T-helper 2 cell treated with Interferon-gamma antibody and Interleukin-4, amounts not matched to agents 5 μg/mL and 100 μg/mL, for 36 hours (primary cell): Measurements from ENCODE around the gene CHCHD6.

ENCODE experiments used
- DNase-seq: peaks from one replicate; pipeline ENCODE4 v3.0.0; 2021; ENCODE audit warnings: low spot score
- H3K27ac Mint-ChIP-seq: one replicate; pipeline ENCODE4 v1.8.0; 2021; ENCODE audit warnings: mild to moderate bottlenecking, mixed read lengths
- H3K27me3 Mint-ChIP-seq: one replicate; pipeline ENCODE4 v1.8.0; 2021; ENCODE audit warnings: low read depth, mixed read lengths
- H3K36me3 Mint-ChIP-seq: one replicate; pipeline ENCODE4 v1.8.0; 2021; ENCODE audit warnings: low read depth, mixed read lengths
- H3K4me1 Mint-ChIP-seq: one replicate; pipeline ENCODE4 v1.8.0; 2021; ENCODE audit warnings: low read depth, mixed read lengths
- H3K4me3 Mint-ChIP-seq: one replicate; pipeline ENCODE4 v1.8.0; 2022; ENCODE audit warnings: mild to moderate bottlenecking, moderate library complexity, mixed read lengths
- H3K9me3 Mint-ChIP-seq: one replicate; pipeline ENCODE4 v1.8.0; 2021; ENCODE audit warnings: mixed read lengths

The CHCHD6 gene

GRCh38 chr3:126918355-126918821 lies 214.3 kb downstream of the CHCHD6 start:
- H3K36me3 Mint-ChIP-seq, result peaks cover 3% of the 10 kb centered on the region
- peaks cover 4% of the 10 kb centered on the region for H3K9me3 Mint-ChIP-seq
- H3K27ac Mint-ChIP-seq, result no peak overlapping the region

DNA sequence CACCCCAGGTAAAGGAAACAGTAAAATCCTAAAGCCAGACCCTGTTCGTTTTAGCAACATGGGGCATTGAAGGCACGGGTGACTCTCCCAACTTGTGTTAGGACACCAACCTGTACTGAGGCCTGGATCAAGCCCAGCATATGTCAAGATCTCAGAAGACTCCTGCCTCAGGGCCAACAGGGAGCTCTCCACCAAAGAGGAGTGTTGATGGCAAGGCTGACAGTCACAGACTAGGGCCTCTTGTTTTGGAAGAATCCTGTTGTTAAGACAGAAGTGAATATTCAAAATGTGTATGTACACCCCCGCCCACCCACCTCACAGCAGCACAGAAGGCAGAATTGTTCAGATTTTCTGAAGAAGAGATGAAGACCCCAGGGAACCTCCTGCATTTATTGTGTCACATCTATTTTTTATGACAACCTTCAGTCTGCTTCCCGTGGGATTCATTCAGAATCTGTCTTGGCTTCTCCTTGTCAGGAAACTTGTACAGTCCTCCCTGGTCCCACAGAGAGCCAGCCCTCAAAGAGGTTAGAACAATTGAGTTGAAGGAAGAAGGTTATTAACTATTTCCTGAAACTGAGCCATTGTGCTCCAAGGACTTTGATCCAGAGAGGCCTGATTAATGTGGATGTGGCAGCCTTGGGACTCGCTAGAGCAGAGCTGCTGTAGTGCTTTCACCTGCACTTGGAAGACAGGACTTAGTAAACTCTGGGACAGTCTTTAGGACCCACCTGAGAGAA lies 217.2 kb downstream of the CHCHD6 start:
- Mint-ChIP-seq H3K4me1 (peaks cover 12% of the 10 kb centered on the region), H3K4me3 (no peak overlapping the region), H3K27me3 (peaks cover 9% of the 10 kb centered on the region), H3K27ac (no peak overlapping the region), H3K36me3 (peaks cover 3% of the 10 kb centered on the region), H3K9me3 (peaks cover 4% of the 10 kb centered on the region)
- no peak for DNase-seq

More at GRCh38 chr3:126918355-126918821, 214.3 kb downstream of the CHCHD6 start:
- peaks cover 18% of the 10 kb centered on the region for H3K4me1 Mint-ChIP-seq
- DNase-seq, result no peak
- peaks cover 9% of the 10 kb centered on the region for H3K27me3 Mint-ChIP-seq
- no peak overlapping the region for H3K4me3 Mint-ChIP-seq

DNA sequence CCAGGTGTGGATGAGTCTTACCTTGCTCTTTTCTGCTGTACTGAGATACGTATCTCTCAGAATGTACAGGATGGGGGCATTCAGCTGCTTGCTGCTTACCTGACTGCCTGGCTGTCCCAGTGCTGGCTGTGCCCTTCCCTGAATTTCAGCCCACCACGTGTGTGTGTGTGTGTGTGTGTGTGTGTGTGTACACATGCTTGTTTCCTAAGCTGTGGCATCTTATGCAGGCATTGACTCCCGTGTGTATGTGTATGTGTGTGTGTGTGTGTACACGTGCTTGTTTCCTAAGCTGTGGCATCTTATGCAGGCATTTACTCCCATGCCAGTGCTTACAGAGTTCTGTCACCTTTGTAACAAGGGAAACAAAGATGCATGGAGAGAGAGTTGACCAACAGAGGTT lies 218.4 kb downstream of the CHCHD6 start:
- no peak overlapping the region for H3K27ac Mint-ChIP-seq
- peaks cover 9% of the 10 kb centered on the region for H3K27me3 Mint-ChIP-seq
- H3K36me3 Mint-ChIP-seq, result peaks cover 3% of the 10 kb centered on the region
- peaks cover 11% of the 10 kb centered on the region for H3K4me1 Mint-ChIP-seq
- peaks cover 4% of the 10 kb centered on the region for H3K9me3 Mint-ChIP-seq
- no peak overlapping the region for H3K4me3 Mint-ChIP-seq
- DNase-seq, result no peak

DNA sequence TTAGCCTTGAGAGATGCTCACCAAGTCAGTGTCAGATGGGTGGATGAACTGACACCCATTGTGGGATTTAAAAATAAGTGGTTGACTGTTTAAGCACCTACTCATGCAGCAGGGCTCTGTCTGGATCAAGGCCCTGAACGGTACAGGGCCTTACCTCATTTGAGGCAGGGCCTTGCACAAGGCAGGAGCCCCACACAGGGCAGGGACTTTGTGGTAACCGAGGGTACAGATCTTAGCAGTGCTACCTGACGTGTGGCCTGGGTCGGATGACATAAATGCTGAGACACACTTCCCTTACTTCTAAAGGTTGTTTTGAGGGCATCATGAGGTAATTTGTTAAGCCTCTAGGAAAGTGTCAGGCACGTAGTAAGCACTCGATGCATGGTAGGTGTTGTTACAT lies 219.4 kb downstream of the CHCHD6 start:
- no peak overlapping the region for H3K27ac Mint-ChIP-seq
- peaks cover 4% of the 10 kb centered on the region for H3K9me3 Mint-ChIP-seq
- DNase-seq, result no peak
- peaks cover 11% of the 10 kb centered on the region for H3K4me1 Mint-ChIP-seq
- H3K4me3 Mint-ChIP-seq, result no peak overlapping the region
- peaks cover 8% of the 10 kb centered on the region for H3K27me3 Mint-ChIP-seq
- H3K36me3 Mint-ChIP-seq, result peaks cover 3% of the 10 kb centered on the region

DNA sequence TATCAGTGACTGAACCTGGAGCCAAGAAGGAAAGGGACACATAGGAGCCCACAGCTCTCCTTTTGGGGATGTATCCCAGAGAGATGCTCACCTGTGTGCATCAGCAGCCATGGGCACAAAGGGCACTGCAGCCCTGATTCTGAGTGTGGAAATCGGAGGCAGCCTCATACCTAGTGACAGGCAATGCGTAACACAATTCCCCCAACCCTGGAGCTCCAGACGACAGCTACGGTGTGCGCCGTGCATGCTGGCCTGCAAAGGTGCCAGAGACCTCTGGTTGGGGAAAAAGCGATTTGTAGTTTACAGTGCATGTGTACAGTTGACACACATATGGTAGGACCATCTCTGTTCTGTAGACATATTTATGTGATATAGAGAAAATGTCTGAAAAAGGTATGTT lies 219.9 kb downstream of the CHCHD6 start:
- Mint-ChIP-seq H3K4me1 (peaks cover 11% of the 10 kb centered on the region), H3K9me3 (peaks cover 4% of the 10 kb centered on the region), H3K27ac (no peak overlapping the region), H3K36me3 (peaks cover 3% of the 10 kb centered on the region), H3K4me3 (no peak overlapping the region), H3K27me3 (peaks cover 6% of the 10 kb centered on the region)
- DNase-seq, result no peak

DNA sequence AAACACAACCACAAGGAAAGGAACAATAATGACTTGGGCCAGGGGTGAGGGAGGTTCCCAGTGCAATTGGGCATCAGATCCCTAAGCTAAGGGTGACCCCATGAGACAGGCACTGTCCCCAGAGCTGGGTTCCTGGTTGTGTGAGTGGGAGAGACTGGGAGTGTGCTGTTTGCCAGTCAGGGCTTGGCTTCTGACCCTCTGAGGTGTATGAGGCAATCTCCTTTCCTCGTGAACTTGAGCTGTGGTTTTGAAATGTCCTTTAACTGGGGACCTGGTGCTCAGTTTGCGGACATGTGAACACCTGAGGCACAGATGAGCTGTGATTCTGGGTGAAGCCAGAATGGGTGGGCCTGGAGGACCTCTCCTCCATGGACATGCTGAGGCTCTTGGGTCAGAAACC lies 220.4 kb downstream of the CHCHD6 start:
- Mint-ChIP-seq H3K4me1 (peaks cover 11% of the 10 kb centered on the region), H3K36me3 (peaks cover 3% of the 10 kb centered on the region), H3K27ac (no peak overlapping the region), H3K9me3 (peaks cover 4% of the 10 kb centered on the region), H3K4me3 (no peak overlapping the region), H3K27me3 (peaks cover 6% of the 10 kb centered on the region)
- DNase-seq, result no peak

GRCh38 chr3:126925411-126926171 lies 221.6 kb downstream of the CHCHD6 start:
- Mint-ChIP-seq H3K36me3 (peaks cover 2% of the 10 kb centered on the region), H3K4me3 (no peak overlapping the region), H3K4me1 (peaks cover 11% of the 10 kb centered on the region), H3K27ac (no peak overlapping the region), H3K27me3 (no peaks in the 10 kb centered on the region), H3K9me3 (no peaks in the 10 kb centered on the region)
- DNase-seq, result no peak

GRCh38 chr3:126926684-126927400 lies 222.8 kb downstream of the CHCHD6 start:
- DNase-seq, result no peak
- no peaks in the 10 kb centered on the region for H3K27me3 Mint-ChIP-seq
- no peak overlapping the region for H3K4me3 Mint-ChIP-seq
- no peaks in the 10 kb centered on the region for H3K36me3 Mint-ChIP-seq
- H3K9me3 Mint-ChIP-seq, result no peaks in the 10 kb centered on the region
- peaks cover 11% of the 10 kb centered on the region for H3K4me1 Mint-ChIP-seq
- no peak overlapping the region for H3K27ac Mint-ChIP-seq

GRCh38 chr3:126927401-126927750 lies 223.3 kb downstream of the CHCHD6 start:
- H3K27me3 Mint-ChIP-seq, result no peaks in the 10 kb centered on the region
- no peaks in the 10 kb centered on the region for H3K9me3 Mint-ChIP-seq
- H3K27ac Mint-ChIP-seq, result no peak overlapping the region
- no peak overlapping the region for H3K4me3 Mint-ChIP-seq
- DNase-seq, result no peak
- H3K4me1 Mint-ChIP-seq, result peaks cover 11% of the 10 kb centered on the region
- no peaks in the 10 kb centered on the region for H3K36me3 Mint-ChIP-seq

DNA sequence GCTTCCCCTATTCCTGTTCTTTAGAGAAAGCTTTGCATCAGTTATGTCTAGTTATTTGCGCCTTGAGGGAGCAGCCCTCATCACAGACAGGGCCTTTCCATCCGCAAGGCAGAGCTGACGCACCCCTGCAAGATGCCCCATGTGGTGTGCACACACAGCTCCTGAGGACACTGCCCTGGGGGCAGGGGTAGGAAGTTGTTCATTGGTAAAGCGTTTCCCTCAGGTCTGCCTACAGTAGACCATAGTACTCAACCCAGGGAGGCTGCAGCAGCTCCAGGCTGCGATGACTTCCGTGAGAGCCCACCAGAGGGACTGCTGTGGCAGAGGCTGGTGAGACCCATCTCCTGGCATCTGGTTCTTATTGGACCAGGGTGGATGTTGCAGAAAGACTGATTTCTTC lies 223.8 kb downstream of the CHCHD6 start:
- Mint-ChIP-seq H3K27ac (no peak overlapping the region), H3K36me3 (no peaks in the 10 kb centered on the region), H3K4me3 (no peak overlapping the region), H3K4me1 (peaks cover 9% of the 10 kb centered on the region), H3K27me3 (no peaks in the 10 kb centered on the region), H3K9me3 (no peaks in the 10 kb centered on the region)
- DNase-seq, result no peak

DNA sequence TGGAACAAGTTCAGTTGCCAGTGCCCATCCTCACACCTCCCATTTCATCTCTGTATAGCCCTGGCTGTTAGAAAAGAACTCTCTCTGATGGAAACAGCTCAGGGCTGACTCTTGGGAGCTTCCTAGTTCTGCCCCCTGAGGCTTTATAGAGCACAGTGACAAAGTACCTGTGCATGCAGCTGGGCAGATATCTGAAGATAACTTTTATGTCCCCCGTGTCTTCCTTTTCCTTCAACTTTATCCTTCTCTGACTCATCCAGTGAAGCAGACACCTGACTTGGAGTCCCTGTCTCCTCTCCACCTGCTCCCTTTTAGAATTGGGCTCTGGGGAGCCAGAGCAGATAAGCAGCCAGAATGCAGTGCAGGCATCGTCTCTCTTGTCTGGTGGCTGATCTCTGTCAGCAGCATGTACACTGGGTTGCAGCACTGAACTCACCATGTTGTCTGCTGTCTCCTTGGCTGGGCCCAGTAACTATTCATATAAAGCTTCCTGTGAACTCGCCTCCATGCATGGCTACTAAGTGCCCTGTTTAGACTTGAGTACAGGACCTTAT lies 225.0 kb downstream of the CHCHD6 start:
- no peaks in the 10 kb centered on the region for H3K27me3 Mint-ChIP-seq
- no peak overlapping the region for H3K27ac Mint-ChIP-seq
- H3K4me1 Mint-ChIP-seq, result peaks cover 2% of the 10 kb centered on the region
- H3K4me3 Mint-ChIP-seq, result no peak overlapping the region
- DNase-seq, result no peak
- H3K36me3 Mint-ChIP-seq, result no peaks in the 10 kb centered on the region
- no peaks in the 10 kb centered on the region for H3K9me3 Mint-ChIP-seq

- no peak overlapping the region for H3K4me3 Mint-ChIP-seq
- no peaks in the 10 kb centered on the region for H3K4me1 Mint-ChIP-seq
- no peaks in the 10 kb centered on the region for H3K36me3 Mint-ChIP-seq
- no peak overlapping the region for H3K27ac Mint-ChIP-seq
- no peaks in the 10 kb centered on the region for H3K27me3 Mint-ChIP-seq
- H3K9me3 Mint-ChIP-seq, result no peaks in the 10 kb centered on the region
- DNase-seq, result no peak
Measured at GRCh38 chr3:126930936-126931600, 227.0 kb downstream of the CHCHD6 start.

- no peaks in the 10 kb centered on the region for H3K9me3 Mint-ChIP-seq
- no peaks in the 10 kb centered on the region for H3K27me3 Mint-ChIP-seq
- DNase-seq, result no peak
- no peak overlapping the region for H3K4me3 Mint-ChIP-seq
- H3K36me3 Mint-ChIP-seq, result no peaks in the 10 kb centered on the region
- no peaks in the 10 kb centered on the region for H3K4me1 Mint-ChIP-seq
- no peak overlapping the region for H3K27ac Mint-ChIP-seq
Measured at GRCh38 chr3:126931806-126932187, 227.8 kb downstream of the CHCHD6 start.
